HL-60 (cell line): ENCODE data around the gene ANTXR1.

Experiments
- CTCF ChIP-seq: IDR thresholded peaks from one replicate; pipeline ENCODE4 v1.5.1; 2011; ENCODE audit warnings: low read length, control low read depth, inconsistent platforms; ENCODE audit not compliant: insufficient read depth
- POLR2AphosphoS5 ChIP-seq: IDR thresholded peaks from 2 replicates; pipeline ENCODE4 v1.6.1; 2012; ENCODE audit warnings: low read depth
- REST ChIP-seq: IDR thresholded peaks from 2 replicates; pipeline ENCODE4 v1.6.1; 2012; ENCODE audit warnings: low read depth; ENCODE audit not compliant: insufficient replicate concordance

- no peak for TF ChIP-seq CTCF
- no peak for TF ChIP-seq POLR2AphosphoS5
- TF ChIP-seq REST, result no peak
These were observed 49.5 kb downstream of the ANTXR1 start for GRCh38 chr2:69062307-69062962.
